Measurements from ENCODE around the gene SYMPK.

The SYMPK gene

GRCh38 chr19:45902651-45903625, 40.0 kb upstream of the SYMPK start:
- peak; percentile 99 for DNase-seq
- peaks cover 17% of the 10 kb centered on the region for H3K36me3 ChIP-seq
- peak overlapping the region; percentile 85 for H3K4me3 ChIP-seq (ENCODE audit: low read depth, low read length)
- no peaks in the 10 kb centered on the region for H3K4me1 ChIP-seq
- TF ChIP-seq, protein P1, sequence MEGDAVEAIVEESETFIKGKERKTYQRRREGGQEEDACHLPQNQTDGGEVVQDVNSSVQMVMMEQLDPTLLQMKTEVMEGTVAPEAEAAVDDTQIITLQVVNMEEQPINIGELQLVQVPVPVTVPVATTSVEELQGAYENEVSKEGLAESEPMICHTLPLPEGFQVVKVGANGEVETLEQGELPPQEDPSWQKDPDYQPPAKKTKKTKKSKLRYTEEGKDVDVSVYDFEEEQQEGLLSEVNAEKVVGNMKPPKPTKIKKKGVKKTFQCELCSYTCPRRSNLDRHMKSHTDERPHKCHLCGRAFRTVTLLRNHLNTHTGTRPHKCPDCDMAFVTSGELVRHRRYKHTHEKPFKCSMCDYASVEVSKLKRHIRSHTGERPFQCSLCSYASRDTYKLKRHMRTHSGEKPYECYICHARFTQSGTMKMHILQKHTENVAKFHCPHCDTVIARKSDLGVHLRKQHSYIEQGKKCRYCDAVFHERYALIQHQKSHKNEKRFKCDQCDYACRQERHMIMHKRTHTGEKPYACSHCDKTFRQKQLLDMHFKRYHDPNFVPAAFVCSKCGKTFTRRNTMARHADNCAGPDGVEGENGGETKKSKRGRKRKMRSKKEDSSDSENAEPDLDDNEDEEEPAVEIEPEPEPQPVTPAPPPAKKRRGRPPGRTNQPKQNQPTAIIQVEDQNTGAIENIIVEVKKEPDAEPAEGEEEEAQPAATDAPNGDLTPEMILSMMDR (IDR thresholded peaks at IDR 0.05; ENCODE audit: low read depth, low read length), result no peak
- H3K9me3 ChIP-seq, result no peaks in the 10 kb centered on the region
- H3K27me3 ChIP-seq, result no peaks in the 10 kb centered on the region

- Histone ChIP-seq H3K9me3 (no peaks in the 10 kb centered on the region), H3K36me3 (peaks cover 17% of the 10 kb centered on the region), H3K4me1 (no peaks in the 10 kb centered on the region), H3K4me3 (ENCODE audit: low read depth, low read length) (peak within 1 kb of the TSS; percentile 85), H3K27me3 (no peaks in the 10 kb centered on the region)
- DNase-seq, result no peak
- TF ChIP-seq, protein P1 (IDR thresholded peaks at IDR 0.05; ENCODE audit: low read depth, low read length), result no peak
Observed at GRCh38 chr19:45901912-45902650, 39.1 kb upstream of the SYMPK start, which contains the start of gene MYPOP. TSS of gene MYPOP (minus strand) at chr19:45902613. CDS start at chr19:45901773, 840 bp downstream.

DNA sequence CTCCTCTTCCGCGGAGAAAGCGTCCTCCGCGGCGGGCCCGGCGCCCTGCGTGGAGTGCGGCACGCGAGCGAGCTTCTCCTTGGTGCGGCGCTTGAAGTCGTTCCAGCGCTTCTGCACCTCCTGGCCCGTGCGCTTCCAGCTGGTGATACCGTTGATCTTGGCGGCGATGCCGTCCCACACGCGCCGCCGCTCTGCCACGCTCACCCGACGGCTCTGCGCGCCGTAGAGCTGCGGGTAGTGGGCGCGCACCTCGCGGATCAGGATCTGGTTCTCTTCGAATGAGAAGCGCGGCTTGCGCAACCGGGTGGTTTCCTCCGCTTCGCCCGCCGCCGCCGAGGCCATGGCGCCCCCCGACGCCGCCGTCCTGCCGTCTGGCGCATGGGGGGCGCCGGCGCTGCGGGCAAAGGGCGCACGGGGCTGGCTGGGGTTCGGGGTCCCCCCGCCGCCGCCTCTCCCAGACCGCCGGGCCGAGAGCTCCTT, 38.5 kb upstream of the SYMPK start:
- DNase-seq, result peak; percentile 54
- Histone ChIP-seq H3K27me3 (no peaks in the 10 kb centered on the region), H3K4me1 (no peaks in the 10 kb centered on the region), H3K36me3 (peaks cover 17% of the 10 kb centered on the region), H3K4me3 (ENCODE audit: low read depth, low read length) (peak overlapping the region; percentile 85), H3K9me3 (no peaks in the 10 kb centered on the region)
- TF ChIP-seq, protein P1 (IDR thresholded peaks at IDR 0.05; ENCODE audit: low read depth, low read length), result no peak

DNA sequence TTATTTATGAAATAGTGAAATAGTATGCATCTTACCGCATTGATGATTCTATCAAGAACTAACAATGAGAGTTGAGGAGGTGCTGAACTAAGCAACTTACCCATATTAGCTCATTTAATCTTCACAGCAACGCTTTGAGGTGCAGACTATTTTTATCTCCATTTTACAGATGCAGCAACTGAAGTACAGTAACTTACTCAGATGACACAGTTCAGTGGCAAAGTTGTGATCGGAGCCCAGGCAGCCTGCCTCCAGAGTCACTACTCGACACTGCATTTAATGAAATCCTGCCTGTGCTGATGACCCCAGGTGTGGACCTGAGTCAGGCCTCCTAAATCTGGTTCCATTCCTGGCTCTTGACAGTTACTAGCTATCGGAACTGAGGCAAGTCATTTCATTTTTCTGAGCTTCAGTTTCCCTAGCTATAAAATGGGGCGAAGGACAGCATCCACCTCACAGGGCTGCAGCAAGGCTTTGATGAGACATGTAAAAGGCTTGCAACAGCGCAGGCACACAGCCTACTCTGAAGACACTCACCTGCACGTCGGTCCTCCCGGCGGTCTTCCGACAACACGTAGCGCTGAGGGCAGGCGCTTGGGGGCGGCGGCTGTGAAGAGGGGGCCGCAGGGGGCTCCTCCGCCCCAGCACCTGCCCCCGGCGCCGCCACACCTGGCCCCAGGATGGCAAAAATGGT, 37.9 kb upstream of the SYMPK start:
- no peaks in the 10 kb centered on the region for H3K9me3 ChIP-seq
- TF ChIP-seq, protein P1 (IDR thresholded peaks at IDR 0.05; ENCODE audit: low read depth, low read length), result no peak
- H3K4me1 ChIP-seq, result no peaks in the 10 kb centered on the region
- peak overlapping the region; percentile 39 for H3K4me3 ChIP-seq (ENCODE audit: low read depth, low read length)
- DNase-seq, result no peak
- H3K36me3 ChIP-seq, result peaks cover 17% of the 10 kb centered on the region
- H3K27me3 ChIP-seq, result no peaks in the 10 kb centered on the region

DNA sequence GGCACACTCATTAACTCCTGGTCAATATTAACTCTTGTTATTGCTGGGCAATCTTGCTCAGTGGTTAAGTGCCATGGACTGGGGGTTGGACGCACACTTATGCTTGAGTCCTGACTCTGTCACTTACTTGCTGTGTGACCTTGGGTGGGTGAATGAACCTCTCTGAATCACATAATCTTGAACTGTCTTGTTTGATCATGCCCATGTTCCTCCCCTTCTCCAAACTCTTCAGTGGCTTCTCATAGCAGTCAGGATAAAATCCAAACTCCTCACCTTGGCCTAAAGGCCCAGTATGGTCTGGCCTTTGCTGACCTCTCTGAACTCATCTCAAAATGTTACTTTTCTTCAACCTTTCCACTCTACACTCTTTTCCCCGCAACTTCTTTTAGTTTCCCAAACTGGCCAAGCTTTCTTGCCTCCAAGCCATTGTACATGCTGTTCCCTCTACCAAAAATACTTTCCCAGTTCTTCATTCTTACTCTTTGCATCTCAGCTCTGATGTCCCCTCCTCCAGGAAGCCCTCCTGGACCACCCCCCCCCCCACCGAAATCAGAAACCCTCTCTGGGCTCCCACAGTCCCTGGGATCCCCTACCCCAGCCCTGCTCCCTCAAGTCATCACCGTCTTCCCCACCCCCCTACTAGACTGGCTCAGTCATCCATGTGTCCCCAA, 37.1 kb upstream of the SYMPK start:
- H3K9me3 ChIP-seq, result no peaks in the 10 kb centered on the region
- no peak for DNase-seq
- TF ChIP-seq, protein P1 (IDR thresholded peaks at IDR 0.05; ENCODE audit: low read depth, low read length), result no peak
- no peaks in the 10 kb centered on the region for H3K4me1 ChIP-seq
- no peaks in the 10 kb centered on the region for H3K27me3 ChIP-seq
- peaks cover 17% of the 10 kb centered on the region for H3K36me3 ChIP-seq
- H3K4me3 ChIP-seq (ENCODE audit: low read depth, low read length), result no peak overlapping the region

All from BE2C (cell line).